Memory B cell (primary cell): ENCODE data around the gene LIPM.
A peak's percentile ranks its signal among the peaks of the same experiment; 100 is the strongest.

ENCODE experiments used
- ATAC-seq: fragments of 150-1000 bp; cut with Tn5 transposase; 2 replicates; pipeline ENCODE4 v1.10.0; 2021; ENCODE audit warnings: low read depth, mild to moderate bottlenecking, moderate library complexity
- DNase-seq, 2 donors: peaks; one replicate each; pipeline ENCODE4 v3.0.0; 2022; ENCODE audit warnings: low spot score in 2 of 2
- H3K27ac Mint-ChIP-seq: one replicate; pipeline ENCODE4 v1.8.0; 2022; ENCODE audit warnings: mild to moderate bottlenecking, moderate library complexity, mixed read lengths
- H3K27me3 Mint-ChIP-seq: one replicate; pipeline ENCODE4 v1.8.0; 2022; ENCODE audit warnings: mixed read lengths
- H3K36me3 Mint-ChIP-seq: one replicate; pipeline ENCODE4 v1.8.0; 2022; ENCODE audit warnings: mild to moderate bottlenecking, mixed read lengths
- H3K4me1 Mint-ChIP-seq: one replicate; pipeline ENCODE4 v1.8.0; 2022; ENCODE audit warnings: mixed read lengths
- H3K4me3 Mint-ChIP-seq: one replicate; pipeline ENCODE4 v1.8.0; 2022; ENCODE audit warnings: mild to moderate bottlenecking, moderate library complexity, mixed read lengths
- H3K9me3 Mint-ChIP-seq: one replicate; pipeline ENCODE4 v1.8.0; 2022; ENCODE audit warnings: mixed read lengths

Gene LIPM

DNA sequence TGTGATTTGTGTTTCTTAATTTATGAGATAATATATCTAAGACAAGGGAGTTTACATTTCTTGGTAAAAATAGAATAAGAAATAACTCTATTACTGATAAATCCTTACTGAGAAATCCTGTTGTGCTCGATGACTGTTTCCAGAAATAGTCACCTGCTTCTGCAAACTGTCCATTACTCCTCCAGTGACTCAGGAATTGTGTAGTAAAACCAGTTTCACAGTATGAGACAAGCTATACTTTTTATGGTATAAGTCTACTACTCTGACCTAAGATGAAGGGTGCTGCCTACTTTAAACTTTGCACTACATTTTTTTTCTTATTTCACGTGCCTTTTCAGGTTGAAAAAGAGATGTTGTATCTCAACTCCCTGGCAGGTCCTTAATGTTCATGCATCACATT is 56.0 kb downstream of the LIPM start:
- H3K36me3 Mint-ChIP-seq: no peaks in the 10 kb centered on the region
- no peaks in the 10 kb centered on the region for H3K4me1 Mint-ChIP-seq
- H3K4me3 Mint-ChIP-seq: no peak overlapping the region
- no peaks in the 10 kb centered on the region for H3K27me3 Mint-ChIP-seq
- no peak overlapping the region for H3K27ac Mint-ChIP-seq
- no peaks in the 10 kb centered on the region for H3K9me3 Mint-ChIP-seq
- ATAC-seq (no peak), DNase-seq (no peak)

DNA sequence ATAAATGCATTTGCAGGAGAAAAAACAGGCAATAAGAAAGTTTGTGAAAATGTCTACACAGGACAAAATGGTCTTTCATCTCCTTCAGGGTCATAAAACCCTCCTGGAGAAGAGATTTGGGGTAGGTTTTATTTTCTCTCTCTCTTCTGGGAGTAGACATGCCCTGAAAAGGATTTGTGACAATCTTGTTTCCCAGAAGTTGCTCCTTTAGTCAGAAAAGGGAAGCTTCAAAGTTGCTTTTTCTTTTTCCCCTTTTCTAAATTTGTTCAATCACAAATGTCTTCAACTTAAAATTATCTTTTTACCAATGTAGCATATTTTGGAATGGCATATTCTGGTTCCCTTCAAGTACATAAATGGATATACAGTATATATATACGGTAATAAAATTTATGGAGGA is 58.5 kb downstream of the LIPM start:
- Mint-ChIP-seq H3K4me1 (no peaks in the 10 kb centered on the region), H3K36me3 (no peaks in the 10 kb centered on the region), H3K27me3 (no peaks in the 10 kb centered on the region), H3K4me3 (no peak overlapping the region), H3K27ac (no peak overlapping the region), H3K9me3 (no peaks in the 10 kb centered on the region)
- ATAC-seq: no peak
- no peak for DNase-seq

DNA sequence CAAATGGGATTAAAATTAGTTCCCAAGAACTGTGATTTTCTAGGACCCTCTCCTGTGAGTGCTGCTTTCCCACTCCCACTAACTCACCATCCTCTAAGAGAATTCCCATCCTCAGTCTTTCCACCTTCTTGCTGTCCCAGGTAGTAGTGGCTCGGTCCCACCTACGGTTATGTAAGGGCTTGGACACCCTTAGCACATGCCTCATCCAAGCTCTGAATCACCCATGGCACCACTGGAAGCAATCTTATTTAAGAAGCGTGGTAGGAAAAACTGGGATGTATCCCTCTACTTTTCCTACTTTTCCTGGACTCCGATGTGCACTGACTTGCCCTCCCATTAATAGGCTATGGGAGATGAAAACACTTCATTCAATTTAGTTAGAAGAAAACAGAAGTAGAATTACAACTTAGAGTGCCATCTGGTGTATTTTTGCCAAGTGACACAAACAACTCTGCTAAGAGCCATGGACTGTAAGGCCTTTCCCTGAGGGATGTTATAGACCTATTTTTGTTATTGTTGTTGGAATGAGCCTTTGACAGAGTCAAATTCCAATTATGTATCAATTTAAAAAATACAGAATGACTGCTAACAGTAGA is 62.8 kb downstream of the LIPM start:
- DNase-seq: no peak
- Mint-ChIP-seq H3K27ac (no peak overlapping the region), H3K4me3 (no peak overlapping the region), H3K36me3 (no peaks in the 10 kb centered on the region), H3K4me1 (no peaks in the 10 kb centered on the region), H3K9me3 (no peaks in the 10 kb centered on the region), H3K27me3 (no peaks in the 10 kb centered on the region)
- no peak for ATAC-seq

DNA sequence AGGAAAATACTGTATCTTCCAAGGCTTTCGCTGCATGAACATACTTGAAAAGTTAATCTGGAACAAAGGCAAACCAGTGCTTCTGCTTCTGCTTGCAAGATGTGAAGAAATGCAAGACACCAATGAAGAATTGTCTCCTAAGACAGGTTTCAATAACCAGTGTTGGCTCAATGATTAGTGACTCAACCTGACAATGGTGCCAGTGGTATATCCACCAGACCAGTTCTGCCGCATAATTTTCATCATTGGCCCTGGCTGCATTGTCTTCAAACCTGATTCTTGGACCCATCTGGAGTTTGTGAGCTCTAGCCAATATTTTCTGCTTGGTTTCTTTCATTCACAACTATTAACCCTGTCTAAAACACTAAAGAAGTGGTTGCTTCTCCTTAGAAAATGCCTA is 63.9 kb downstream of the LIPM start:
- Mint-ChIP-seq H3K36me3 (no peaks in the 10 kb centered on the region), H3K9me3 (no peaks in the 10 kb centered on the region), H3K4me1 (no peaks in the 10 kb centered on the region), H3K4me3 (no peak overlapping the region), H3K27ac (no peak overlapping the region), H3K27me3 (no peaks in the 10 kb centered on the region)
- no peak for DNase-seq
- no peak for ATAC-seq

DNA sequence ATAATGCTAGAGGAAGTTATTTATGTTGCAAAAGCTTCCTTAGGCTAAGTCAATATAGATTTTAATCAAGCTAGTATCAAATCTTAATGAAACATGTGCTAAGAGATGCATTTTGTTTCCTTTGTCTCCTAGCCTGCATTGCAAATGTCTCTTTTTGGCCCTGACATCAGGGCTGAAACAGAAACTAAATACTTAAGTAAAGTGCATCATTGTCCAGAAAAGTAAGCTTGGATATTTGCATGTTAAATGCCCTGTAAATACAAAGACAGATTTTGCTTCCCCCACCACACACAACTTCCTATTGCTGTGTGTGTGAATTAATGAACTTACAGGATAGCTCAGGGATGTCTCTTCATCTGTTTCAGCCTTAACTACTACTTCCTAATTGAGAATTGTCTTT is 67.6 kb downstream of the LIPM start:
- Mint-ChIP-seq H3K27ac (no peak overlapping the region), H3K36me3 (no peaks in the 10 kb centered on the region), H3K4me3 (no peak overlapping the region), H3K9me3 (no peaks in the 10 kb centered on the region), H3K4me1 (no peaks in the 10 kb centered on the region), H3K27me3 (no peaks in the 10 kb centered on the region)
- ATAC-seq (peak; percentile 61), DNase-seq (no peak)
